Stimulated activated CD8-positive, alpha-beta memory T cell treated with anti-CD3 and anti-CD28 coated beads, Interleukin-15, amount 100 ng/mL, for 48 hours (primary cell): Measurements from ENCODE around the gene DBN1.

ENCODE experiments used
- DNase-seq, 2 donors: peaks; one replicate each; pipeline ENCODE4 v3.0.0-alpha.2; 2020; ENCODE audit warnings: low read depth in 2 of 2

The DBN1 gene

DNA sequence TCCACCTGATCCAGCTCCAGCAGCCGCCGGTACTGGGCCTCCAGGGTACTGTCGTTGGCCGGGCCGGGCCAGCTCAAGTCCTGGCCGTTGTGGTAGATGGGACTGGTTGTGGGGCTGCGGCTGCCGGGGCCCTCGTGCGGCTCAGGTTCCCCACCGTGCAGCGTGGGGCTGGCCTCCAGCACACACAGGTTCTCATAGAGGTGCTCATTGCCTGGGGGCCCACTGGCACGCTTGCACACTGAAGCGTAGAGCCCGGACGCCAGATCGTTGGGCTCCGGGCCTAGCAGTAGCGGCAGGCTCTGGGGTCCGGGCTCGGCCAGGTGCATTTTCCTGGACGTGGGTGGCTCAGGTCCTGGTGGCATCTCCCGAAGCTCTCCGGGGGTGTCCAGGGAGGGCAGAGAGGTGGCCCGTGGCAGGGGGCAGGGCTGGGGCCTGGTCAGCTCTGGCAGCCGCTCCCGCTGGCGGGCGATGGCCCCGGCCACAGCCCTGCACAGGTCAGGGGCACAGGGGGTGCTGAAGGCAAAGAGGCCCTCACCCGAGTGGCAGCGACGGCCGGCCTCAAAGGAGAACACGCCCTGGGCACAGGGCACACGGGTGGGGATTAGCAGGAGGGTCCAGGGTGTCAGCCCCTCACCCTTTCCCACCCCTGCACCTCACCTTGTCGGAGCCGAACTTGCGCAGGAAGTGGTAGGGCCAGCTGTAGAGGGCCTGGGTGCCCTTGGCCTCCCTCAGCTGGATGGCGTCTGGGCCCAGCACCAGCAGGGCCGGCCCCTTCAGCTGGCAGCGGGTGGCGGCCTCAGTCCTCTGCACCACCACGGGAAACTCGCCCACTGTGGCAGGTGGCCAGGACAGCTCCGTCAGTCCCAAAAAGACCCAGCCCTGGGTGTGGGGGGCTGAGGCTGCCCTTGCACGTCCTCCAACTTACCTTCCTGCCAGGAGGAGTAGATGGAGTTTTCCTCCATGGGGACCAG lies 30.9 kb upstream of the DBN1 start:
- DNase-seq = no peak

DNA sequence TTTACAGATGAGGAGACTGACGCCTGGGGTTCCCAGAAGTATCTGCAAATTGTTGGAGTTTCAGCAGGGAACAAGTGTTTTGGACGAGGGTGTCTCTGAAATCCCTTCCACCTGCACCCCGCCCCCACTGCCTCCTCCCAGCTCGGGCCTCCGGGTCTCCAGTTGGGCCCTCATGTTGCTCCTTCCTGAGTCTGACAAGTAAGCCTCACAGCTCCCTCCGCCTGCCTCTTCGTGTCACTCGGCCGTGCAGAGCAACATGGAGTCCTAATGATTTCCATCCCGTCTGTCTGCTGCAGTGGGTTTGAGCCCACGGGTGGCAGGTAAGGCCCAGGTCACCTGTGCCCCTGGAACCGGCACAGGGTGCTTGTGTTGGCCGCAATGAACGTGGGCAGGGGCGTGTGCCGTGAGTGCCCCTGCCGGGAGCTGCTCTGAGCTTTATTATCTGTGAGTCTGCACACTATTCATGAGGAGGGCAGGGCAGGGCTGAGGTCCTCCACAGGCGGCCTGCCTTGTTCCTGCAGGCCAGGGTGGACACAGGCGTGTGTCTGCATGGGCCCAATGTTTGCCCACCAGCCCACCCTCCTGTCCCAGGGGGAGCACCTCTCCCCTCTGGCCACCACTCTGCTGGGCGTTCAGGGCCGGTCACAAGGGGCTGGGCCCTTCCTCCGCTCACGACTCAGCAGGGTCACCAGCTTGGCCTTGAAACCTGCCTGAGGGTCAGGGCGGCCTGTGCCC lies 30.1 kb upstream of the DBN1 start:
- DNase-seq = no peak

DNA sequence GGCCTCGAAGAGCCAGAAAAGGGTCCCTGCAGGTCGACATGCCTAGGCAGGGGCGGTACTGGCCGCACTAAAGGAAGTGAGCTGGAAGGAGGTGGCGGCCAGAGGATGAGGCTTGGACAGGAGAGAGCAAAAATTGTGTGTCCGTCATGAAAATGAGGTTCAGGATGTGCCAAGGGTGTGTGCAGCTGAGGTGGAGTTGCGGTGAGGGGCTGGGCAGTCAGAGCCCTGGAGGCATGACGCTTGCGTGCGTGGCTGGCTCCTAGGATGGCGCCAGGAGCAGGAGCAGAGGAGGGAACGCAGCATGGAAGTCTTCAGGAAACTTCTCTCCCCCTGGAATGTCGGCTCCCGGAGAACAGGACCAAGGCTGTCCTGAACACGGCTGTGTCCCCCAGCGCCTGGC lies 29.5 kb upstream of the DBN1 start:
- DNase-seq = no peak

DNA sequence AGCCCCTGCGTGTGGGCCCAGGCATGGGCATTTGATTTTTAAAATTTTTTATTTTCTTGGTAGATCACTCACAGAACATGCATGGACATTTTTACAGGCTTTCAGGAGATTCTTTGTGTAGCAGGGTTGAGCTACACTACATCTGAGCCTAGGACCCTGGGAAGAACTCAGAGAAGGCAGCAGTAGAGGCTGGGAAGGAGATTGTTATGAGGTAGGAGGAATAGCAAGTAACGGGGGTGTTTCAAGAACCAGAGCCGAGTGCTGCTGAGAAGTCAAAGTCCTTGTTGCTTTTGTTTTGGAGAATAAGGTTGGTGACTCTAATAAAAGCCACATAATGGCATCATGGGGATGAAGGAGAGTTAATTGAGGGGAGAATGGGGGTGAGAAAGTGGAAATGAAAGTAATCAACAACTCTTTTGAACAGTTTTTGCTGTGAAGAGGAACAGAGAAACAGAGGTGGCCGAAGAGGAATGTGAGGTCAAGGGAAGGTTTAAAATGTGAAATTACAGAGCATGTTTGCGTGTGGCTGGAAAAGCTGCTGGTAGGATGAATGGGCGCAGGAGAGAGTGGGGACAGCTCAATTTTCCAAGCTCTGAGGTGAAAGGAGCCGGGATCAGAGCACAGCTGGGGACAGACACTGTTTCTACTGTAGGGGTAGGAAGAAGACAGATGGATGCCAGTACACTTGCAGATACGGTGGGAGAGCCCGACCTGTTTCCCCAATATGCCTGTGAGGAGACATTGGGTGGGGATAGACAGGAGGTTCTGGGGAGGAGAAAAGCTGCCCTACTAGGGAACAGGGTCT lies 28.6 kb upstream of the DBN1 start:
- DNase-seq = no peak

DNA sequence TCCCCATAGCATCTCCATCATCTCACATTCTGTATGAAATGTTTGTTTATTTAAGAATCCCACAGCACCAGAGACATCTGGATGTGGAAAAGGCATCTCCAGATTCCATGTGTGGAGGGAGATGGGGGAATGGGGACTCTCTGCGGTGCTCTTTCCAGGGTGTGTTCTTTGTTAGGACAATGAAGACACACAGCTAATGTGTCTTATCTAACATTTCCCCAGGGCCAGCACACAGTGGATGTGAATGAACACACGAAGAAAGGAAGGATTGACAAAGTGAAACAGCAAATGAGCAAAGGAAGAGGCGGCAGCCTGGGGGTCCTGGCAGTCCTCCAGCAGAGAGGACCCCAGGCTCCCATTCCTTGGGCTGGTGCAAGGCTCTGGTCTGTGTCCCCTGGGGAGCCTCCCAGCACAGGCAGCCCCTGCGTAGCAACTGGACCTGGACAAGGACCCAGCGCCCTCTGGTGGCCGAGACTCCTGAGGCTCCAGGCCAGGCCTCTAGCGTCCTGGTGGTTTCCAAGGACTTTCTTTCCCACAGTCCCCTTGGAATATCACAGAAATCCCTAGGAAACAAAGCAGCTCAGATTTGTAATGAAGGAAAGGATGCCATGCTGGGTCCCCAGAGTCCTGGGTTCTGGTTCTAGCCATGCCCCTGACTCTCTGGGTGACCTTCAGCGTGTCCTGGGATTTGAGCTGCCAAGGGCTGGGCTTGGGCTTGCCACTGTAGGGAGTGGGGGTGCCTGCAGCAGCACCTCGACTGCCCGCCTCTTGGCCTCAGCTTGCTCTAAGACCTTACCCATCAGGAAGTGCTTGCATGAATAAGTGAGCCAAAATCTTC lies 27.5 kb upstream of the DBN1 start:
- DNase-seq = peak; percentile 65 to 73

DNA sequence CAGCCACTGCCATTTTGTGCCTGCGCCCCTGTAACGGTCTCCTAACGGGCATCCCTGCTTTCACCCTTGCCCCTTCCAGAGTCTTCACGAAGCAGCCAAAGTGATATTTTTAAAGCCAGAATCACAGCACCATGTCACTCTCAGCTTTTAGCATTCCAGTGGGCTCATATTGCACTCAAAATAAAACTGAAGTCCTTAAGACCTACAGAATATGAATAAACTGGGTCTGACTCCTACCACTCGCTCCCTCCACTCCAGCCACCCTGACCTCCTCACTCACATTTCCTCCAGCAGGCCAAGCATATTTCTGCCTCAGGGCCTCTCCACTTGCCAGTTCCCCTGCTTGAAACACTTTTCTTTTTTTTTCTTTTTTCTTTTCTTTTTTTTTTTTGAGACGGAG lies 26.4 kb upstream of the DBN1 start:
- DNase-seq = no peak

DNA sequence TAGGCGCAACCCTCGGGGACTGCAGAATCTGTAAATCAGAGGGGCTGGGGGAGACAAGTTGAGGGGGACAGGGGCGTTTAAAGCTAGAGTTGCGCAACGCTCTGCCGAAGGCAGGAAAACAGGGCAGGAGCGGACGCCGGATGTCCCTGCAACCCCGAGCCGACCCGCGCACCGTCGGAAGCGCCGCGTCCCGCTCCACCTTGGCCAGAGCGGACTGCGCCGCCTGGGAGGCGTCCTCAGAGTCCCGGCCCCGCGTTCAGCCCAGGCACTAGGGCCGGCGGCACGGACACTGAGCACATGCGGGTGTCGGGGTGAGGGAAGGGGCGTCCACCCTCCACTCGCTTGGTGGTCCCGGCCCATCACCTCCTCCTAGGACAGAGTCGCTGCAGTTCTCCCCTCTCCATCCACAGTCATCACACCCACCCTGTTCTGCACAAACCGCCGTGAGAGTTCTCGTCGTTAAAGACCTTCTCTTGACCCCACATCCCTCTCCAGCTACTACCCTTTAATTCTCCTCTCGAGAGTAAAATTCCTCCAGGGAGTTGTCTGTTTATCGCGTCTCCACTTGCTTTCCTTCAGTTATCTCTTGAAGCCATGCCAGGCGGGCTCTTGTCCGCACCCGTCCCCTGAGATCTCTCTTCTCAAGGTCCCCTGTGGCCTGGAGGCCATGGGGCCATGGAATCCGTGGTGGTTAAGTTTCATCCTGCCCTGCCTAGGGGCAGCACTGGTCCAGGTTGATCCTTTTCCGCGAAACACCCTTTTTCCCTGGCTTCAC lies 24.8 kb upstream of the DBN1 start:
- DNase-seq = no peak

DNA sequence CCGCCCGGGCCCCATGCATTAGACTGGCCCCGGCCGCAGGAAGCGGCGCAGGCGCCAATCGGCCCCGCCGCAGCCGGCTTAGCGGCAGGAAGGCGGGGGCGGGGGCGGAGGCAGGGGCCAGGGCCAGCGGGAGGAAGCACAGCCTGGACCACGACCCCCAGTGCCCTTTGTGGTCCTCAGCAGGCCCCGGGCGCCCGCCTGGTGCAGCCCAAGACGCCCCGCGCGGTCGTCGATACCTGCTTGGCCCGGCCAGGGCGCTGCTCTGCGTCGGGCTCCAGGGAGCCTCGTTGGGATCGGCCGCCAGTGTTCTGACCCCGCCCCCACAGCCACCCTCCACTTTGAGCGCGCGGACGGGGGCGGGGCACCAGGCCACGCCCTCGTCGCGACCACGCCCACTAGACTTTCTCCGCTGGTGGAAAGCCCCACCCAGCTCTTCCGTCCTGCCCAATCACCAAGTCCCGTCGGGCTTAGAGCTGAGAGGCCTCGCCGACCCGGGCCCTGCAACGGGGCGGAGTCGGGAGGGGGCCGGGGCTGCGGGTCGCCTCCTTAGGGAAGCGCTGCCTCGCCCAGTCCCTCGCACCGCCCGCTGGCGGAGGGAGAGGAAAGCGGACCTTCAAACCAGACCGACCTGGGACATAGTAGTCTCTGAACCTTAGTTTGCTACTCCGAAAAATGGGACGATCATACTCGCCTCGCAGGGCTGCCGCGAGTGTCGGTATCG lies 24.0 kb upstream of the DBN1 start, which contains the start of gene PDLIM7:
PDLIM7 (minus strand) TSS at position 313 of the 721 bp plus-strand sequence. CDS start 1,092 bp downstream, outside the sequence.
- peak; percentile 88 to 90 for DNase-seq

DNA sequence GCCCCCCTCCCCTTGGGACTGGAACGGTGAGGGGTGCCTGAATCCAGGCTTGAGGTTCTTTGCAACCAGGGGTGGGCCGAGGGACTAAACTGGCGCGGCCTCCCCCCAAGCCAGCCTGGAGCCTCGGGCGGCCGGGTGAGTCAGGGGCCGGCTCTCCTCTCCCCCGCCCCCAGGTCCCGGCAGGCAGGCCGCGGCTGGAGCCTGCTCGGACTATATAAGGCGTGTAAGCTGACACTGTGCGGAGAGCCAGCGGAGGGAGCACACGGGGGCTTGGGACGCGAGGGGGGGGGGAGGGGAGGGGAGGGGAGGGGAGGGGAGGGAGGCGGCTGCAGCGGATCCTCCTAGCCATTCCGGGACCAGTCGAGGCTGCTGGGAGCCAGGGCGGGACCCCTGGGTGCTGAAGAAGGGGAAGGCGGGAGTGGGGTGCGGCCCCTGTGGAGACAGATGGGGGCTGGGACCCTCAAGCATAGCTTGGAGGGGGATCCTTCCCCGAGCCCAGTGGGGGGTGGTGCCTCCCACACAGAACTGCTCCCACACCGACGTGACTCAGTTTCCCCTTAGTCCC lies 23.4 kb upstream of the DBN1 start:
- no peak for DNase-seq

DNA sequence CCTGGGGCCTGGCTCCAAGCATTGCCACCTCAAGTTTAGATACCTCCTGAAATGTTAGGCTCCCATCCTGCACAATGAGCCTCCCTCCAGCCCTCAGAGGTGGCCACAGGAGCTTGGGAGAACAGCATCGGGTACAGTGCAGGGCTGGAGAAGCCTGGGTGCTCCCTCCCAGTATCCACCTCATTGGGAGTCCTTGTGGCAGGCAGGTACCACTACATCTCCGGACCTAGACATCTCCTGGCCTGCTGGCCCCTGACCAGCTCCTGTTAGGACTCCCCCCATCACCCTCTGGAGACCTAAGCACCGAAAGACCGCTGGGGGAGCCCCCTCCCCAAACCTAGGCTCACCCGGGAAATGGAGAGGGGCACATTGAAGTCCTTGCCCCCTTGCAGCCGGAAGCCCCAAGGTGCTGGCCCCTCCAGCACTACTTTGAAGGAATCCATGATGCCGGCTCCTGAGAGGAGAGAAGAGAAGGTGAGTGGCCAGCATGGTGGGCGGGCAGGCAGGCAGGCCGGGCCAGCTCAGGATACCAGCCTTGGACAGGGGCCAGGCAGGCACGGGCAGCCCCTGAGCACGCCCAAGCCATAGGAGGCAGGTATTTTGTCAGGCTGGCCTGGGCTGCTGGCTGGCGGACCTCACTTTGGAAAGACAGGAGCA lies 22.8 kb upstream of the DBN1 start:
- no peak for DNase-seq

DNA sequence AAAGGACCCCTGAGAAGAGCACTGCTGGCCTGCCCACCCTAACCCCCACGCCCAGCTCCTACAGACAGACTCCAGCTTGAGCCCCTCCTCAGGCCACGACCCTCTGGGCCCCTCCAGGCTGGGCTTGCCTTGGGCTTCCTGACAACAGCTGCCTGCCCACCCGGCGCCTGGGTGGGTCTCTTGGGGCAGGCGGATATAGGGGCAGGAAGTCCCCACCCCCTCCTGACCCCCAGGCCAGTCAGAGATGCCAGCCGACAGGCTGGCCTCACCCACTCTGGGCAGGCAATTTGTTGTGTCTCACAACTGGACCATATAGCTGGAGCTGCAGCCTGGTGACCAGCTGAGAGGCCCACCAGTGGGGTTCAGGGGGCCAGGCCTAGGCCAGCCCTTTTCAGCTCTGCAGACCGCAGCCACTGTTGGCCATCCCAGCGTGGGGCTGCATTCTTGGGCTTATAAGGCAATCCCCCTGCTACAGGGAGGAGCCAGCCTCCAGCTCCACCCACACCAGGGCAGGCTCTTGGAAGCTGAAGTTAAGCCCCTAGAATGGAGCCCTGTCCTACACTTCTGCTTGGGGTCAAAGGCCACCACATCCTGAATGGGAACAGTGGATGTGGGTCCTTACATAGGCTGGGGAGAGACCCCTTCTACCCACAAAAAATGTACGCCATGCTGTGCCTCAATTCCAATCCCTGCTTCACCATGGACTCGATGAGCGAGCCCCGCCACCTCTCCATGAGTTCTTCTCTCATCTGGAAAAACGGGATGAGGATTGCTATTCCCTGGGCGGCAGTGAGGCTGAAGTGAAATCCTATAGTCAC lies 22.0 kb upstream of the DBN1 start:
- DNase-seq = no peak

DNA sequence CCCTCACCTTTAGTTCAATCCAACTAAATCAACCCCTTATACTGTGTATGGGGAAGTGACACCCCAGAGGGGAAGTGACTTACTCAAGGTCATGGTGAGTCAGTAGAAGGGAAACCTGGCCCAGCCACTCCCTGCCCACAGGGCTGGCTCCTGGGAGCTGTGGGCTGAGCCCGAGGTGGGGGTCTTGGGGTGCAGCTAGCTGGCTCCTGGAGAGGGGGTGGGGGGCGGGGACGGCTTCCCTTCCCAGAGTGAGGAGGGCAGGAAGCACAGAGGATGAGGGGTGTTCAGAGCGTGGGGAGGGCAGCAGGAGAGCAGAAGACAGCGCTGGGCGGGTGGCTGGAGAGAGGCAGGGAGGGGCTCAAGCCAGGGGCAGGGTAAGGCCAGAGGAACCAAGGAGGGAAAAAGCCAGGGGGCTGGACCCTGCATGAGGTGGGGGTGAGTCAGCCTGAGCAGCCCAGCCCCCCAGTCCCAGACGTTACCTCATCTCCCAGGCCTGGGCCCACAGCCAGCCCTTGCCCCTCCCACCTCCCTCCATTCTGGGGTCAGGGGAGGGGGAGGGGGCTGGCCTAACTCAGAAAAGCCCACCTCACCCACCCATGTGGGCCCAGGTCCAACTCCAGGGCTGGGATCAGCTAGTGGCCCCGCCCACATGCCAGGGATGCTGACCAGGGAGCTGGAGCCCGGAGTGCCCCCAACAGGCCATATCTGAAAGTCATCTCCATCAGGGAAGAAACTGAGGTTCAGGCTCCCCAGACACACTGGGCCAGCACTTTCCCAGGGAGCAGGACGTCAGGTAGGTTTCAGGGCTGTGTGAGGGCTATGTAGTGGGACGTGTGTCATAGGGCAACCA lies 21.1 kb upstream of the DBN1 start:
- peak in 1 of 2 donors; percentile 30 for DNase-seq

DNA sequence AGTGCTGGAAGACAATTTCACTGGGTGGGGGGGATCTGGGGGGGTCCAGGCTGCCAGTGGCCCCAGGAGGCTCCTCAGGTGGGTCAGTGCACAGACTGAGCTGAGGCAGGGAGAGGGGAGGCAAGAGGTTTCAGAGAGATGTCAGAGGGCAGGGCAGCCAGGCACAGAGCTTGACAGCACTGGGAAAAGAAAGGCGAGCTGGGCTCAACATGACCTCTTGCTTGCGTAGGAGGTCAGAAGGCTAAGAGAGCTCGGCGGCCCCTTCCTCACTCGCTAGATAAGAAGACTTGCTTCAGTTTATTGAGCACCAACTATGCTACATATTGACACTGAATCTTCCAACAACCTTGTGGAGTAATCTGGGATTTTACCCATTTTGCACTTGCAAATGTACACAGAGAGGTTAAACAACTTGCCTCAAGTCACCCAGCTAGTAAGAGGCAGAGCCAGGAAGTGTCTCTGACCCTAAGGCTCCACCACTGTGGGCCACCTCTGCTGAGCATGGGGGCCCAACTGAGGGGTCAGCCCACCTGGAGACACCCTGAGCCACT lies 20.4 kb upstream of the DBN1 start:
- DNase-seq = no peak

DNA sequence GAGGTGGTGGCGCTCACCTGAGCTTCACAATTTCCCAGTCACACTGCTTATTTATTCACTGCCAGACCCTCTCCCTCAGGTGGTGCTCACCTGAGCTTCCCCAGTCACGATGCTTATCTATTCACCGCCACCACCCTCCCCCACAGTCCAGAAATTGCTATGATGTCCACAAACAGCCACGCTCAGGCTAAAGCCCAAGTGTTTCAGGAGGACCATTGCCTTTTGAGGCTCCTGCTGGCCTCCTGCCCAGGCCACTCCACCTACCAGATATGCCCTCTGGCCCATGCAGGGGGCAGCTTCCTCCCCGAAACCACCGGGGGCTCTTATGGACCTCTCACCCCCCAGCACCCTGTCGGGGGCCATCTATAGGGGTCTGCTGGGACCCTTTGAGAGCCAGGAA lies 19.4 kb upstream of the DBN1 start:
- DNase-seq = no peak

DNA sequence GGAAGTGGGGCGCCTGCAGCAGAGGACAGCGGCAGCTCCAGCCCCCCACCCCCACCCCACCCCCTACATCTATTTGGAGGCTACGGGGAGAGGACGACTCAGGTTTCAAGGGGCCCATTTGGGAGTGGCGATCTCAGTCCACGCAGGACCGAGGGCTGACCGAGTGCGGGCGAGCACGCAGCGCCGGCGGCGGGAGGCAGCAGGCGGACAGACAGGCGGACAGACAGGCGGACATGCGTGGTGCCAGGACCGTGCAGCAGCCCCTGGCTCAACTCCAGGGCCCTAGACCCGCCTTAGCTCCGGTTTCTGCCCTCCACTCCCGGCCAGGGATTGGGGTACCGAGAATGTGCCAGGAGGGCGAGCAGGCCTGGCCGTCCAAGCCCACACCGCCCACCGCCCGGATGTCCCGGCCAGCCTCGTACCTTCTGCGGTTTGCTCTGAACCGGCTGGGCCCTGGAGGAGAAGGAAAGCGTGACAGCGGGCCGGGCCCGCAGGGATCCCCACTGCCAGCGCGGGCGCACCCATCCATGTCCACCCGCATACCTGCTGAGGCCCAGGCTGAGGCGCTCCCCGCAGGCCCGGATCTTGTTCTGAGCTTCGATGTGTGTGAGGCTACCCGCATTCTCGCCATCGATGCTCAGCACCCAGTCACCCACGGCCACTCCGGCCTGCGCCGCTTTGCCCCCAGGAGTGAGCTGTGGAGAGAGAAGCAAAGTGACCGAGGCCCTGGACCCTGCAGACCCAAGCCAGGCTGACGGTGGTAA lies 18.7 kb upstream of the DBN1 start:
- no peak for DNase-seq

DNA sequence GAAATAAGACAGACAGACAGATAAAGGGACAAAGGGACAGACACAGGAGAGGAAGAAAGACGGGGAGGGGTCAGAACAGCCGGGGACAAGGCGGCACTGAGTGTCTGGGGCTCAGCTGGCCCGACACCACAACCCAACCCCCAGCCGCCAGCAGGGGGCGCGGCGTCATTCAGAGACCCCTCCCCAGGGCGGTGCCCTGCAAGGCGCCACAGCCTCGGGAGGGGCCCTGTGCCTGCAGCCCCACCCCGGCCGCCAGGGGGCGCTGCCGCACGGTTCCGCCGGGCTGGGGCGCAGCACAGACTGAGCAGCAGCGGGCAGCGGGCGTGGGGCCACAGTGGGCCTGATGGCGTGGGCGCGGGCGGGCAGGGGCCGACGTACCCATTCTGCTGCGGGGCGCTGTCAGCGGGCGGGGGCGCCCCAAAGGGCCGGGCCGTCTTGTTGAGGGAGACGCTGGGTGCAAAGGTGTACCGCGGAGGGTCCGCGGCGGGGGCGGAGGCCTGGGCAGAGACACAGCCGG lies 18.1 kb upstream of the DBN1 start:
- peak in 1 of 2 donors; percentile 33 for DNase-seq
